NB4 (cell line): ENCODE measurements around the gene HRH1.
"Not testable (repeated sequence)": the region's sequence is repeated elsewhere in the genome, so short reads cannot be mapped to it uniquely, and the experiment has no call there.

Source experiments
- DNase-seq: peaks from one replicate; pipeline ENCODE4 v3.0.0; 2010; ENCODE audit warnings: low read depth
- H3K4me3 ChIP-seq: one replicate; pipeline ENCODE4 v1.5.1; 2011; ENCODE audit warnings: mild to moderate bottlenecking, low read depth, low read length, moderate library complexity
- MYC ChIP-seq: IDR thresholded peaks from 2 replicates; pipeline ENCODE4 v1.6.1; 2011; ENCODE audit warnings: low read depth, low read length
- POLR2A ChIP-seq: IDR thresholded peaks from 2 replicates; pipeline ENCODE4 v1.6.1; 2011; ENCODE audit warnings: mild to moderate bottlenecking; ENCODE audit not compliant: insufficient read length; ENCODE audit errors: extremely low read depth
- TF ChIP-seq, protein P1 (sequence below): IDR thresholded peaks from one replicate; pipeline ENCODE4 v1.5.1; 2012; ENCODE audit warnings: low read depth, low read length
- TF ChIP-seq, protein P2 (sequence below): IDR thresholded peaks from 2 replicates; pipeline ENCODE4 v1.6.1; 2011; ENCODE audit warnings: low read depth, low read length

HRH1 gene

DNA sequence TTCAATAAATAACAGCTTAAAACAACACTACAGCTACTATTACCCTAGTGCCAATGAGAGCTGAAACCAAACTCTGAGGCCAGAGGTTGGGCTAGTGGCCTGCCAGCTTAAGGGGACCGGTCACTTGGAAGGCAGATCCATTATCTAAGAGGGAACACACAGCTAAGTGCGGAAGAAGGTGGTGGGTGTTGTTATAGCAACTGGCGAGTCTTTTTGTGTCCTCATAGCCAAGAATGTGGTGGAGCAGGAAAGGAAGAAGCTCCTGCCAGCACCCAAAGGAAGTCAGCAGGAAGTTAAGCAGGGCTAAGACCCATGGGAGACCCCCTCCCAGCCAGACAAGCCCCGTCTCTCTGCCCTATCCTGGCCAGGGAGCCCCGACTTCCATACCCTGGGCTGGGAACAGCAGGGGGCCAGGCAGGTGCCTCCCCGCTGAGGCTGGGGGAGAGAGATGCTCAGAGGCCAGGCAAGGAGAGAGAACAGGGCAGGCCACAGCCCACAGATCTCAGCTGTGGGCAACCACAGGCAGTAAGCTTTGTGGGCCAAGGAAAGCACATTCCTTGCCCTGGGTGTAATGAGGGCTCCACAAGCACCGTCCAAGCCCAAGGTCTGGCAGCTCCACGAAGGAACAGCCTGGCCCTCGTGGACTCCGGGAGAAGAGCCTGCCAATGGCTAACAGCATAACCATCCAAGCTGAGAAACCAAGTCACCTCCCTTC, 34.0 kb upstream of the HRH1 start:
- no peak for DNase-seq
- TF ChIP-seq, protein P1, sequence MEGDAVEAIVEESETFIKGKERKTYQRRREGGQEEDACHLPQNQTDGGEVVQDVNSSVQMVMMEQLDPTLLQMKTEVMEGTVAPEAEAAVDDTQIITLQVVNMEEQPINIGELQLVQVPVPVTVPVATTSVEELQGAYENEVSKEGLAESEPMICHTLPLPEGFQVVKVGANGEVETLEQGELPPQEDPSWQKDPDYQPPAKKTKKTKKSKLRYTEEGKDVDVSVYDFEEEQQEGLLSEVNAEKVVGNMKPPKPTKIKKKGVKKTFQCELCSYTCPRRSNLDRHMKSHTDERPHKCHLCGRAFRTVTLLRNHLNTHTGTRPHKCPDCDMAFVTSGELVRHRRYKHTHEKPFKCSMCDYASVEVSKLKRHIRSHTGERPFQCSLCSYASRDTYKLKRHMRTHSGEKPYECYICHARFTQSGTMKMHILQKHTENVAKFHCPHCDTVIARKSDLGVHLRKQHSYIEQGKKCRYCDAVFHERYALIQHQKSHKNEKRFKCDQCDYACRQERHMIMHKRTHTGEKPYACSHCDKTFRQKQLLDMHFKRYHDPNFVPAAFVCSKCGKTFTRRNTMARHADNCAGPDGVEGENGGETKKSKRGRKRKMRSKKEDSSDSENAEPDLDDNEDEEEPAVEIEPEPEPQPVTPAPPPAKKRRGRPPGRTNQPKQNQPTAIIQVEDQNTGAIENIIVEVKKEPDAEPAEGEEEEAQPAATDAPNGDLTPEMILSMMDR, result no peak
- TF ChIP-seq POLR2A (no peak), MYC (no peak)
- TF ChIP-seq, protein P2, sequence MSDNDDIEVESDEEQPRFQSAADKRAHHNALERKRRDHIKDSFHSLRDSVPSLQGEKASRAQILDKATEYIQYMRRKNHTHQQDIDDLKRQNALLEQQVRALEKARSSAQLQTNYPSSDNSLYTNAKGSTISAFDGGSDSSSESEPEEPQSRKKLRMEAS, result no peak
- no peak overlapping the region for H3K4me3 ChIP-seq

DNA sequence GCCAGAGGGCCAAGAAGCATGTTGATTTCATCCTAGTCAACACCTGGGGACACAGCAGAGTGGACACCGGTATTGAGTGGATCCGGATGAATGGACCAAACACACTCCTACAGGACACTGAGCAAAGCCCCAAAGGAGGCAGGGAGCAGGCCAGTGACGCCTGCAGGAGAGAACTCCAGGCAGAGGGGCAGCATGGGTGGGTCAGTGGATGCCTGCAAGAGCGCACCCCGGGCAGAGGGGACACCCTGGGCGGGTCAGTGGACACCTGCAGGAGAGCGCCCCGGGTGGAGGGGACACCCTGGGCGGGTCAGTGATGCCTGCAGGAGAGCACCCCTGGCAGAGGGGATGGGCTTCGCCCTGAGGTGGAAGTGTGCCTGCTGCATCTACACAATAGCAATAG, 27.6 kb upstream of the HRH1 start:
- H3K4me3 ChIP-seq, result no peak overlapping the region
- TF ChIP-seq, protein P1, result no peak
- TF ChIP-seq MYC, result no peak
- no peak for TF ChIP-seq POLR2A
- TF ChIP-seq, protein P2, result no peak
- DNase-seq, result no peak

DNA sequence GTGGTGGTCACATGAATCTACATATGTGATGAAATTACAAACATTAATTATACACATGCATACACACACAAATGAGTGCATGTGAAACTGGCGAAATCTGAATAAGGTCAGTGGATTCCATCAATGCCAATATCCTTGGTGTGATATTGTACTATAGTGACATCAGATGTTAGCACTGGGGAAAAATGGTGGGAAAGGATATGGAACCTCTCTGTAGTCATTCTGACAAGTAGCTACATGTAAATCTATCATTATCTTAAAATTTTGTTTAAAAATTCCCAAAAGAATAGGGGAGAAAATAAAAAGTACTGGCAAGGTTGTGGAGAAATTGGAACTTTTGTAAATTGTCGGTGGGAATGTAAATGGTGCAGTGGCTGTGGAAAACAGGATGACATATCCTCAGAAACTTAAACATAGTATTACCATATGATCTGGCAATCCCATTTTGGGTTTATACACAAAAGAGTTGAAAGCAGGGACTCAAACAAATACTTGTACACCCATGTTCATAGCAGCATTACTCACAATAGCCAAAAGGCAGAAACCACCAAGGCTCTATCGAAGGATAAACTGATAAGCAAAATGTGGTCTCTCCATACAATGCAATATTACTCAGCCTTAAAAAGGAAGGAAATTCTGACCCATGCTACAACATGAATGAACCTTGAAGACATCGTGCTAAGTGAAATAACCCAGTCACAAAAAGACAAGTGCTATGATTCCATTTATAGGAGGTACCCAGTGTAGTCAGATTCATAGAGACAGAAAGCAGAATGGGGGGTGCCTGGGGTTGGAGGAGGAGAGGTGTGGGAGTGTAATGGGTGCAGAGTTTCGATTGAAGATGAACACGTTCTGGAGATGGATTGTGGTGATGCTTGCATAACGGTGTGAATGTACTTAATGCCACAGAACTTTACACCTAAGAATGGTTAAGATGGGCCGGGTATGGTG, 25.3 kb upstream of the HRH1 start:
- no peak overlapping the region for H3K4me3 ChIP-seq
- no peak for DNase-seq
- TF ChIP-seq, protein P1, result no peak
- TF ChIP-seq, protein P2, result no peak
- TF ChIP-seq MYC, result no peak
- no peak for TF ChIP-seq POLR2A

DNA sequence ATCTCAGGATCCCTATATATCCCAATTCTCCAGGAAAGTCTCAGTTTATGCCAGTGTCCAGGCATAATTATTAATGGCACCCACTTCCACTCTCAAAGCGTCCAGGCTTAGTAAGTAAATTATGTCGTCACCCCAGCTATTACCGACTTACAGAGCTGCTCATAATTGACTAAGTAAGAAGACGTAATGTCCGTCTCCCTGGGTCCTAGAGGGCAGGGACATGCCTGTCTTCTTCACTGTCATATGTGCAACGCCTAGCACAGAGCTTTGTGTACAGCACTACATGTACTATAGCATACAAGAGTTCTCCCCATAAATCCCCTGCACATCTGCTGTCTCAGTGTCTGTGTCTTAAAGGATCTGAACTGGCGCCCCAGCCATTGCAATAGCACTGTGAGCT, 23.9 kb upstream of the HRH1 start:
- no peak for DNase-seq

DNA sequence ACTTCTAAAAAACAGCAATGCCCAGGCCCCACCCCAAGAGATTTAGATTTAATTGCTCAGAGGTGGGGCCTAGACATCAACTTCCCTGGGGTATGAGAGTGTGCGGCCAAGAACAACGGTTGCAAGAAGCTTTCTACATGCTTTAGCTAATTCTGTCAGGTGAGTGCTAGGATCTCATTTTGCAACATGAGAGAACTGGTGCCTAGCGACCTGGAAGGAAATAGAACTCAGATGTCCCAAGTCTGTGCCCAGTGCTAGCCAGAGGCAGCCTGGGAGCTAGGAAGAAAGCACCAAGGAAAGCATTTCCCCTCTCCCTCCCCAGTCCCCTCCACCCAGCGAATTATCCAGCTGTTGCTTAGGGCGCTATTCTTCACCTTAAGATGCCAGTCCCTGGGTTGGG, 22.9 kb upstream of the HRH1 start:
- DNase-seq, result no peak
- no peak overlapping the region for H3K4me3 ChIP-seq
- TF ChIP-seq MYC, result no peak

More for the DNA sequence above, 23.9 kb upstream of the HRH1 start:
- H3K4me3 ChIP-seq, result no peak overlapping the region
- TF ChIP-seq, protein P2, result no peak
- TF ChIP-seq POLR2A (no peak), MYC (no peak)
- TF ChIP-seq, protein P1, result no peak

DNA sequence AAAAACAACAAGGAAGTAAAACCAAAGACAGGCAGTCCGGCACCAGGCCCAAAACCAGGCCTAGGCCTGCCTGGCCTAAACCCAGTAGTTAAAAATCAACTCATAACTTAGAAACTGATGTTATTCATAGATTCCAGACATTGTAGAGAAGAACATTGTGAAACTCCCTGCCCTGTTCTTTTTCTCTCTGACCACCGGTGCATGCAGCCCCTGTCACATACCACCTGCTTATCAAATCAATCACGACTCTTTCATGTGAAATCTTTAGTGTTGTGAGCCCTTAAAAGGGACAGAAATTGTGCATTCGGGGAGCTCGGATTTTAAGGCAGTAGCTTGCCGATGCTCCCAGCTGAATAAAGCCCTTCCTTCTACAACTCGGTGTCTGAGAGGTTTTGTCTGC, 22.4 kb upstream of the HRH1 start:
- DNase-seq, H3K4me3 ChIP-seq: not testable (repeated sequence)
